HepG2 (cell line): ENCODE results near the gene SPAG8.

ENCODE experiments used
- ATF3 ChIP-seq: sonication (generic); formaldehyde crosslinking; IDR thresholded peaks from 2 replicates; pipeline ENCODE4 v1.4.0; 2020; ENCODE audit warnings: missing genetic modification reagents
- CCDC6 ChIP-seq: sonication (generic); formaldehyde crosslinking; IDR thresholded peaks from 2 replicates; pipeline ENCODE4 v1.8.1; 2022; ENCODE audit warnings: mild to moderate bottlenecking, missing genetic modification reagents, moderate library complexity
- CSRNP1 ChIP-seq: sonication (generic); formaldehyde crosslinking; IDR thresholded peaks from 2 replicates; pipeline ENCODE4 v1.8.1; 2023; ENCODE audit warnings: mild to moderate bottlenecking, missing genetic modification reagents
- CTCF ChIP-seq: sonication (generic); formaldehyde crosslinking; IDR thresholded peaks from 2 replicates; pipeline ENCODE4 v1.5.0; 2020; ENCODE audit warnings: mild to moderate bottlenecking, missing genetic modification reagents, moderate library complexity
- FOSL1 ChIP-seq: sonication (generic); formaldehyde crosslinking; IDR thresholded peaks from 2 replicates; pipeline ENCODE4 v1.9.0; 2021; ENCODE audit warnings: missing genetic modification reagents, borderline replicate concordance
- GFI1 ChIP-seq: sonication (generic); formaldehyde crosslinking; IDR thresholded peaks from 2 replicates; pipeline ENCODE4 v1.5.0; 2020; ENCODE audit warnings: missing genetic modification reagents, mild to moderate bottlenecking, borderline replicate concordance
- HNF1B ChIP-seq: sonication (generic); formaldehyde crosslinking; IDR thresholded peaks from 2 replicates; pipeline ENCODE4 v1.5.1; 2020; ENCODE audit warnings: mild to moderate bottlenecking, moderate library complexity, missing genetic modification reagents
- KLF15 ChIP-seq: sonication (generic); formaldehyde crosslinking; IDR thresholded peaks from 2 replicates; pipeline ENCODE4 v1.8.1; 2023; ENCODE audit warnings: borderline replicate concordance, mild to moderate bottlenecking, inconsistent platforms, missing genetic modification reagents, mixed read lengths
- SIN3A ChIP-seq: IDR thresholded peaks from 2 replicates; pipeline ENCODE4 v1.6.1; 2011; ENCODE audit warnings: low read depth, mild to moderate bottlenecking, control low read depth, low read length, borderline replicate concordance
- USF2 ChIP-seq, 2 experiments: sonication (generic) in 1 of 2; formaldehyde crosslinking in 1 of 2; IDR thresholded peaks; 2 replicates each; pipeline versions ENCODE4 v1.5.1 to v1.6.1; 2011 to 2020; ENCODE audit warnings: borderline replicate concordance in 1 of 2, low read depth in 1 of 2, low read length in 1 of 2, mild to moderate bottlenecking in 1 of 2, missing genetic modification reagents in 1 of 2, moderate library complexity in 1 of 2
- ZNF124 ChIP-seq: sonication (generic); formaldehyde crosslinking; IDR thresholded peaks from 2 replicates; pipeline ENCODE4 v1.4.0; 2020; ENCODE audit warnings: missing genetic modification reagents

GRCh38 chr9:35847792-35848572 lies 35.9 kb upstream of the SPAG8 start:
- TF ChIP-seq FOSL1 (no peak), SIN3A (no peak), USF2 (IDR thresholded peaks at IDR 0.05; ENCODE audit: low read depth, low read length) (no peak), USF2 (CRISPR knock-in tag; IDR thresholded peaks at IDR 0.05; ENCODE audit: borderline replicate concordance) (no peak), ATF3 (CRISPR knock-in tag) (no peak), CTCF (no peak), CCDC6 (no peak), GFI1 (no peak), ZNF124 (CRISPR knock-in tag) (no peak), CSRNP1 (CRISPR knock-in tag) (no peak), KLF15 (CRISPR knock-in tag) (no peak), HNF1B (CRISPR knock-in tag) (no peak)
